ENCODE measurements around the gene NEK9. TPM values are rescaled to one million over a fixed set of nuclear protein-coding genes. Genes with fewer than 3 reads are reported as not detected.
"Not testable (repeated sequence)": the region's sequence is repeated elsewhere in the genome, so short reads cannot be mapped to it uniquely, and the experiment has no call there.

NEK9 gene
- total RNA-seq, 1 donor from 2014 or later, result 74.3 TPM

DNA sequence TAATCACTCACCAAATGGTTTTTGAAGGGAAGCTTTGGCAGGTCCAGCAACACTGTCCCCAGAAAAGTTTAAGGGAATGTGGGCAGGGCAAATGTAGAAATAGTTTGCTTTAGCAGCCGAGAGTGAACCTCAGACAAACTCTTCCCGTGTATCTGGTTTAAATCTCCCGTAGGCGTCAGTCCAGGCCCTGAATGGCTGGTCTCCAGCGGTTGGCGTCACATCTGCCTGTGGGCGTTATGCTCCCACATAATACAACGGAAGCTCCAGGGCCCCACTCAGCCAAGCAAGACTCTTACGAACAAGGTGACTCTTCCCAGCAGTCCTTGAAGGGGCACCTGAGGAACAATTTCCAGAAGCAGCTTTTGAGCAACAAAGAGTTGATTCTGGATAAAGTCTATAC lies 56.5 kb downstream of the NEK9 start:
- Mint-ChIP-seq H3K4me1 (ENCODE audit: unreplicated experiment) (peaks cover 2% of the 10 kb centered on the region), H3K4me3 (ENCODE audit: unreplicated experiment) (no peak overlapping the region), H3K27me3 (ENCODE audit: unreplicated experiment) (peaks cover 4% of the 10 kb centered on the region), H3K9me3 (ENCODE audit: unreplicated experiment) (no peaks in the 10 kb centered on the region), H3K36me3 (ENCODE audit: low read depth, unreplicated experiment) (no peaks in the 10 kb centered on the region), H3K27ac (ENCODE audit: unreplicated experiment) (no peak overlapping the region)
- TF ChIP-seq, protein P1, sequence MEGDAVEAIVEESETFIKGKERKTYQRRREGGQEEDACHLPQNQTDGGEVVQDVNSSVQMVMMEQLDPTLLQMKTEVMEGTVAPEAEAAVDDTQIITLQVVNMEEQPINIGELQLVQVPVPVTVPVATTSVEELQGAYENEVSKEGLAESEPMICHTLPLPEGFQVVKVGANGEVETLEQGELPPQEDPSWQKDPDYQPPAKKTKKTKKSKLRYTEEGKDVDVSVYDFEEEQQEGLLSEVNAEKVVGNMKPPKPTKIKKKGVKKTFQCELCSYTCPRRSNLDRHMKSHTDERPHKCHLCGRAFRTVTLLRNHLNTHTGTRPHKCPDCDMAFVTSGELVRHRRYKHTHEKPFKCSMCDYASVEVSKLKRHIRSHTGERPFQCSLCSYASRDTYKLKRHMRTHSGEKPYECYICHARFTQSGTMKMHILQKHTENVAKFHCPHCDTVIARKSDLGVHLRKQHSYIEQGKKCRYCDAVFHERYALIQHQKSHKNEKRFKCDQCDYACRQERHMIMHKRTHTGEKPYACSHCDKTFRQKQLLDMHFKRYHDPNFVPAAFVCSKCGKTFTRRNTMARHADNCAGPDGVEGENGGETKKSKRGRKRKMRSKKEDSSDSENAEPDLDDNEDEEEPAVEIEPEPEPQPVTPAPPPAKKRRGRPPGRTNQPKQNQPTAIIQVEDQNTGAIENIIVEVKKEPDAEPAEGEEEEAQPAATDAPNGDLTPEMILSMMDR (IDR thresholded peaks at IDR 0.05; ENCODE audit: unreplicated experiment), result no peak
- no peak for DNase-seq (ENCODE audit: low spot score)

DNA sequence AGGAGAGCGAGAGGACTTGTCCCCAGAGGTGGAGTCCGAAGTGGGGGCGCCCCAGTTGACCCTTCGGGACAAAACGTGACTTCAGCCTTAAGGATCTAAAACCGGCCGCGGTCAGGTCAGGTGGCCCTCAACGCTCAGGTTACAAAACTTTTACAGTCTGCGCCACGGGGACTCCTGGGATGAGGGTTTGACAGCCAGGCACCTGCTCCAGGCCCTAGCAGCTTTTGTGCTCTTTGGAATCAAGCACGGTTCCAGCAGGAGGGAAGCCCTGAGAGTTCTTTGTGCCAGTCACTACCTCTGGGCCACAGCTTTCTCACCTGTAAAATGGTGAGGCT lies 57.1 kb downstream of the NEK9 start:
- Mint-ChIP-seq H3K4me3 (ENCODE audit: unreplicated experiment) (peak overlapping the region; percentile 93), H3K36me3 (ENCODE audit: low read depth, unreplicated experiment) (no peaks in the 10 kb centered on the region), H3K9me3 (ENCODE audit: unreplicated experiment) (no peaks in the 10 kb centered on the region), H3K27me3 (ENCODE audit: unreplicated experiment) (peaks cover 4% of the 10 kb centered on the region), H3K4me1 (ENCODE audit: unreplicated experiment) (peaks cover 2% of the 10 kb centered on the region), H3K27ac (ENCODE audit: unreplicated experiment) (peak overlapping the region; percentile 94)
- no peak for DNase-seq (ENCODE audit: low spot score)
- TF ChIP-seq, protein P1 (IDR thresholded peaks at IDR 0.05; ENCODE audit: unreplicated experiment), result no peak

DNA sequence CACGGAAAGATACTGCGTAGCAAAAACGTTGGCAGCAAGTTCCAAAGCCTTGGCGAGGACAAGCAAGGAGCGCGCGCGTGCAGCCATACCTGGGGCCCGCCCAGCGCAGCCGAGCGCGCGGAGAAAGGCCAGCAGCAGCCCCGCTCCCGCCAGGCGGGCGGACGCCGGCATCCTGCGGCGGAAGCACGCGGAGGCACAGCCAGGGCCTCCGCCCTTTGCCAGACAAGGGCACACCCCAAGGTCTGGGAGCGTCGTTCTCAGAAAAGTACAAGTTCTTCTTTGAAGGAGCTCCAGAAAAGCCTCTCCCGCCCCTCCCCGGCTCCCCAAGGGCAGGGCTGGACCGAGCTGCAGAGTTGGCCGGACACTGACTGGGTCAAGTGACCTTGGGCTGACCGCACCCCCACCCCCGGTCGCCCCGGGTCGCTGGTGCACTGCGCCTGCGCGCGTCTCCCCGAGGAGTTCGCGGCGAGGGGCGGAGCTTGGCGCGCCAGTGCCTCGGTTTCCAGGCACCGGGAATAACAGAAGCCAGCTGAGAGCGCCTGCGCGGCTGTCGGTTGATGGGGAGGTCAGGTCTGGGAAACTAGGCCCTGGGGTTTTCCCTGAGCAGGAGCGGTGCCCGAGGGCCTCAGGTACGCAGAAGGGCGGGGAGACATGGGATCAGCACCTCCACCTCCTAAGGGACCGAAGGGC lies 57.6 kb downstream of the NEK9 start, which contains the start of gene ZC2HC1C:
Gene ZC2HC1C, plus strand, starts transcription at position 521 of the 690 bp plus-strand sequence. CDS start 933 bp downstream, outside the sequence.
- H3K4me3 Mint-ChIP-seq (ENCODE audit: unreplicated experiment), result peak within 1 kb of the TSS; percentile 93
- TF ChIP-seq, protein P1 (IDR thresholded peaks at IDR 0.05; ENCODE audit: unreplicated experiment), result no peak
- peaks cover 2% of the 10 kb centered on the region for H3K4me1 Mint-ChIP-seq (ENCODE audit: unreplicated experiment)
- H3K27me3 Mint-ChIP-seq (ENCODE audit: unreplicated experiment), result peaks cover 4% of the 10 kb centered on the region
- H3K9me3 Mint-ChIP-seq (ENCODE audit: unreplicated experiment), result no peaks in the 10 kb centered on the region
- H3K36me3 Mint-ChIP-seq (ENCODE audit: low read depth, unreplicated experiment), result no peaks in the 10 kb centered on the region
- H3K27ac Mint-ChIP-seq (ENCODE audit: unreplicated experiment), result peak within 1 kb of the TSS; percentile 94
- DNase-seq (ENCODE audit: low spot score), result peak; percentile 93

DNA sequence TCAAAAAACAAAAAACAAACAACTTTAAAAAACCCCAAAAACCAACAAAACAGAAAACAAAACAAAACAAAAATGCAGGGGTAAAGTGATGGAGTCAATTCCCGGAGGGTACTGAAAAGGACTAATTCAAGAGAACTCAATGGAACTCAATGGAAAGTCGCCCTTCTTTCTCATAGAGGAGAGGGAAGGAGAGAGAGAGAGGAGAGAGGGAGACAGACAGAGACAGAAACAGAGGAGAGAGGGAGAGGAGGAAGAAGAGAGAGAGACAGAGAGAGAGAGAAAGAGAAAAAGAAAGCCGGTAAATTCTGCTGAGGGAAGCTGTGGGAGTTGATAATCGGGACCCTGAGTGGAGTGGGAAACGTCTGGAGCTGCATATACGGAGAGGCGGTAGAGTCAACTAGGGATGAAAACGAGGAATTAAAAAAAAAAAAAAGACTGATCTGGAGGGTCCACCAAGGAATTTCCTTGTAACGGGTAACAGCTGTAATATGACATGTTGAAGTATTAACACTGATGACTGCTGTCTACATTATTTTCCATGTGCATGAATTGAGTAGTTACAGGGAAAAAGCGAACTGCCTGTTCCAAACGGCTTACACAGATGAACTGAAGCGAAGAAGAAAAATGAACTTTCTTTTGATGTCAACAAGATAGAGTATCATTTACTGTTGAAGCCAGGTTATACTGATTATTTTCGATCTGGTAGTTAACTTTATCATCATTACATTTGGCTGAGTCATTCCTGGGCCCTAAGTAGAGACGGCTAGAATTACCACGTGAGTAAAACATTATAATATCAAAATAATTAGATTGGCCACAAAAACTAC lies 58.3 kb downstream of the NEK9 start:
- TF ChIP-seq, protein P1 (IDR thresholded peaks at IDR 0.05; ENCODE audit: unreplicated experiment), result no peak
- peaks cover 8% of the 10 kb centered on the region for H3K4me1 Mint-ChIP-seq (ENCODE audit: unreplicated experiment)
- no peak for DNase-seq (ENCODE audit: low spot score)
- H3K4me3 Mint-ChIP-seq (ENCODE audit: unreplicated experiment), result no peak overlapping the region
- peaks cover 4% of the 10 kb centered on the region for H3K27me3 Mint-ChIP-seq (ENCODE audit: unreplicated experiment)
- no peak overlapping the region for H3K27ac Mint-ChIP-seq (ENCODE audit: unreplicated experiment)
- H3K36me3 Mint-ChIP-seq (ENCODE audit: low read depth, unreplicated experiment), result no peaks in the 10 kb centered on the region
- no peaks in the 10 kb centered on the region for H3K9me3 Mint-ChIP-seq (ENCODE audit: unreplicated experiment)

DNA sequence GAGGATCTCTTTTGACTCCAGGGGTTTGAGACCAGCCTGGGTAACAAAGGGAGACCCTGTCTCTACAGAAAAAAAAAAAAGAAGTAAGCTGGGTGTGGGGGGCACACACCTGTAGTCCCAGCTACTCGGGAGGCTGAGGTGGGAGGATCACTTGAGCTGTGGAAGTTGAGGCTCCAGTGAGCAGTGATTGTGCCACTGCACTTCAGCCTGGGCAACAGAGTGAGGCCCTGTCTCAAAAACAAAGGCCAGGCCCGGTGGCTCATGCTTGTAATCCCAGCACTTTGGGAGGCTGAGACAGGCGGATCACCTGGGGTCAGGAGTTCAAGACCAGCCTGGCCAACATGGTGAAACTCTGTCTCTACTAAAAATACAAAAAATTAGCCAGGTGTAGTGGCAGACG lies 59.1 kb downstream of the NEK9 start:
- H3K27me3 Mint-ChIP-seq (ENCODE audit: unreplicated experiment); H3K36me3 Mint-ChIP-seq (ENCODE audit: low read depth, unreplicated experiment); H3K9me3 Mint-ChIP-seq (ENCODE audit: unreplicated experiment); H3K4me3 Mint-ChIP-seq (ENCODE audit: unreplicated experiment); DNase-seq (ENCODE audit: low spot score); H3K27ac Mint-ChIP-seq (ENCODE audit: unreplicated experiment): not testable (repeated sequence)
- H3K4me1 Mint-ChIP-seq (ENCODE audit: unreplicated experiment), result peaks cover 12% of the 10 kb centered on the region

Data from endothelial cell (in vitro differentiated cells).